Breast epithelium (tissue), 3 donors: ENCODE results near the gene CYP2A6.

Experiments
- CTCF ChIP-seq, 3 donors: fragments of 450-650 bp; IDR thresholded peaks; one replicate each; pipeline ENCODE4 v1.5.1; 2016 to 2017; ENCODE audit warnings: antibody characterized with exemption in 3 of 3, mild to moderate bottlenecking in 3 of 3, moderate library complexity in 3 of 3
- POLR2A ChIP-seq: fragments of 450-650 bp; IDR thresholded peaks from one replicate; pipeline ENCODE4 v1.6.1; 2016; ENCODE audit warnings: antibody characterized with exemption, mild to moderate bottlenecking, moderate library complexity

- no peak for TF ChIP-seq CTCF (IDR thresholded peaks at IDR 0.05)
- TF ChIP-seq POLR2A = no peak
Observed at GRCh38 chr19:40797166-40797962, 52.9 kb downstream of the CYP2A6 start.
